GM18508 (cell line): ENCODE results near the gene ATP9B.
A peak's percentile ranks its signal among the peaks of the same experiment; 100 is the strongest.

Experiments used
- ATAC-seq: cut with Tn5 transposase; IDR thresholded peaks from one replicate; pipeline ENCODE4 v1.9.1; 2021; ENCODE audit warnings: moderate number of reproducible peaks; ENCODE audit not compliant: insufficient read depth, unreplicated experiment

The ATP9B gene

GRCh38 chr18:79068937-79069716 lies at the start of gene ATP9B:
Gene ATP9B, plus strand, starts transcription at chr18:79069394. Its CDS starts 17 bp downstream, at chr18:79069411.
- peak; percentile 59 for ATAC-seq

GRCh38 chr18:79019881-79020280 lies 49.3 kb upstream of the ATP9B start:
- no peak for ATAC-seq

GRCh38 chr18:79022603-79023002 lies 46.6 kb upstream of the ATP9B start:
- ATAC-seq, result no peak

GRCh38 chr18:79026491-79026890 lies 42.7 kb upstream of the ATP9B start:
- no peak for ATAC-seq

GRCh38 chr18:79030680-79031079 lies 38.5 kb upstream of the ATP9B start:
- ATAC-seq, result no peak

GRCh38 chr18:79042276-79042675 lies 26.9 kb upstream of the ATP9B start:
- no peak for ATAC-seq

- ATAC-seq, result no peak
Observed at GRCh38 chr18:79043288-79043687, 25.9 kb upstream of the ATP9B start.

- no peak for ATAC-seq
Observed at GRCh38 chr18:79046522-79046921, 22.7 kb upstream of the ATP9B start.

- ATAC-seq, result no peak
Observed at GRCh38 chr18:79047556-79048244, 21.5 kb upstream of the ATP9B start.

- ATAC-seq, result no peak
Observed at GRCh38 chr18:79048245-79048632, 21.0 kb upstream of the ATP9B start.

GRCh38 chr18:79049506-79049905 lies 19.7 kb upstream of the ATP9B start:
- ATAC-seq, result no peak

- no peak for ATAC-seq
Observed at GRCh38 chr18:79050005-79050404, 19.2 kb upstream of the ATP9B start.

- no peak for ATAC-seq
Observed at GRCh38 chr18:79056827-79057367, 12.3 kb upstream of the ATP9B start.

GRCh38 chr18:79058007-79058406 lies 11.2 kb upstream of the ATP9B start:
- no peak for ATAC-seq

- no peak for ATAC-seq
Observed at GRCh38 chr18:79062806-79063205, 6.4 kb upstream of the ATP9B start.

GRCh38 chr18:79064228-79064627 lies 5.0 kb upstream of the ATP9B start:
- no peak for ATAC-seq

GRCh38 chr18:79065802-79066201 lies 3.4 kb upstream of the ATP9B start:
- ATAC-seq, result no peak

- no peak for ATAC-seq
Observed at GRCh38 chr18:79067611-79068010, 1.6 kb upstream of the ATP9B start.

- peak; percentile 14 for ATAC-seq
Observed at GRCh38 chr18:79068341-79068936, 755 bp upstream of the ATP9B start.

GRCh38 chr18:79069717-79070151 lies 540 bp downstream of the ATP9B start:
- peak; percentile 8 for ATAC-seq

GRCh38 chr18:79070486-79070885 lies 1.3 kb downstream of the ATP9B start:
- ATAC-seq, result no peak
